GM11168 (cell line): ENCODE data around the gene GRIN2A.

ENCODE experiments used
- in situ Hi-C: fragments of 300-500 bp; cut with MboI; formaldehyde crosslinking; loops from one replicate; pipeline ENCODE4 v1.12.0; 2022; ENCODE audit warnings: low sequenced_read_pairs; ENCODE audit not compliant: unreplicated experiment

GRIN2A gene

DNA sequence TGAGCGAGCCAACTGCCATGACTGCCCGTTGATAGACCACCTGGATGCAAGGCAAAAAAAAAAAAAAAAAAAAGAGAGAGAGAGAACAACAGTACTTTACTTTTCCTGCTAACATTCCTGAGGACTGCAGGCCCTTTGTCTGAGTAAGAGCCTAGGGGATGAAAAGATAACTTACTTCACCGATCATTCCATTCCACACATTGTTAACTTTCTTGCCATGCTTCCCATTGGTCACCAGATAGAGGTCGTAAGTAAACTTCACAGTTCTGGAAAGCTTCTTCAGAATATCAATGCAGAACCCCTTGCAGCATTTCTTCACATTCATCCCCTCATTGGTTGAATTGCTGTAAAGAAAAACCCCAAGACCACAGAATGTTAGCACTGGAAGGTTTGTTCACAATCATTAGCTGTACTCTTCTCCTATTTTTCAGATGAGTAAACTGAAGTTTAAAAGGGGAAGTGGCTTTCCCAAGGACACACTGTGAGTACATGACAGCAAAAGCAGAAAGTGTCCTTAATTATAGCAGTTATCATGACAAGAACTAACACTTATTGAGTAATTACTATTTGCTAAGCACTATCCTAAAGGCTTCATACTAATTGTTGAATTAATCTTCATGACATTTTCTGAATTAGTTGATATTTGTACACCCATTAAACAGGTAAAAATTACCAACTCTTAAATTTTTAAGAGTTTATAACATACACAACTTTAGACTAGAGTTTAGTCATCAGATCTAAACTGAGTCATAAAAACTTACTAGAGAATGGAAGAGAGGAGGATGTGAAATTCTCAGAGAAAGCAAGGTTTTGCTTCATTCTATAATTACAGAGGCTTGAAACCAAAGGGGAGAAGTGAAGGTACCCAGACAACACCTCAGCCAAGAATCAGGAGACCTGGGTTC, 341.2 kb downstream of the GRIN2A start:
- in situ Hi-C loops, result no loop called here

- in situ Hi-C loops, result no loop called here
Measured at GRCh38 chr16:9837481-9837880, 344.7 kb downstream of the GRIN2A start.

DNA sequence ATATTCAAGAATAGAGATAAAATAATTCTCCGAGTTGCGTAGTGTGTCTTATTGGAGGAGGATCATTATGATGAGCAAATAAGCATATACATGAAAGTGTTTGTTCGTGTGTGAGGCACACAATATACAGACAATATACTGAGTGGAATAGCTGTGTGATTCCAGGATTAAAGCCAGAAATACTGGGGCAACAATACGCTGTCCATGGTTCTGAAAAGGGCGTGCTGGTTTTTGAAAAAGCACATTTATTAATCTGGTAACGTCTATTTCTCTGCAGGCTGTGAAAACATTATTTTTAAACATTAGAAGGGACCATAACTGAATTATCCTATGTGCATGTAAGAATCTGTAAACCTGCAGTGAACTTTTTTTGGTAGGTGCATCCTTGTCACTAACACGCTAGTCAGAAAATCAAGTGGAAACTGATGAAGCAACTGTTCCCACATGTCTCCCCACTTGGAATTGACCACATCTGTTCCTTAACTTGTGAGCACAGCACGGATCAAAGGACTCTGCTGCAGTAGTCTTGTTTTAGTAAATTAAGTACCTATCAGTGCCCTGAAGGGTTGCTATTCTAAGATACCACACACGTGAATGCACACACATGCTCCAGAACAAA, 346.0 kb downstream of the GRIN2A start:
- in situ Hi-C loops, result no loop called here

DNA sequence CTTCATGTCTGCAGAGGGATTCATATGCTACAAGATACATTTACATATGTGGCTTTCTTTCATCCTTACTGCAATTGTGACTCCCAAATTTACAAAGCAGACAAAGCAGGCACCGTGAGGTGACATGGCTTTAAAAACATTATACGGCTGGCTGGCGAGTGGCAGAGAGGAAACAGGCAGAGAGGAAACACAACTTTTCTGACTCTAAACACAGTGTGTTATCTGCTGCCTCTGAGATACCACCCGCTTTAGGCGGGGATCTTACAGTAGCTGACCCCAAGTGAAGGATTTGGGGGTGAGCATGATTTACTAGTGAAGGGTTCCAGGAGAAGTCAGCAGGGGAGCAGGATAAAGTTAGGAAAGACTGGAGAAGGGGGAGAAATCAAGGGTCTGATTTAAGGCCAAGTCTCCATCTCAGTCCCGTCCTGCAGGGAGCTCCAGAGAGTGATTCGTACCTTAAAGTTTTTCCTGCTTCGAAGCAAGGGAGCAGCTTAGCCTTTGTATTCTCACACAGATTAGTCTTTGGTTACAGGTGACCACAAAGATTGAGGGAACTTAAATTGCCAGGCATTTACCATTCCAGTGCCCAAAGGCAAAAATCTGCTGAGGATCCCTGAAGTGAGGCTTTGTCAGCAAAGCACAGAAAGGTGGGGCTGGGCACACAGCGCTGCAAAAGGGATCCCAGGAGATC, 355.0 kb downstream of the GRIN2A start:
- in situ Hi-C loops, result no loop called here

GRCh38 chr16:9826656-9827055, 355.6 kb downstream of the GRIN2A start:
- in situ Hi-C loops, result no loop called here

DNA sequence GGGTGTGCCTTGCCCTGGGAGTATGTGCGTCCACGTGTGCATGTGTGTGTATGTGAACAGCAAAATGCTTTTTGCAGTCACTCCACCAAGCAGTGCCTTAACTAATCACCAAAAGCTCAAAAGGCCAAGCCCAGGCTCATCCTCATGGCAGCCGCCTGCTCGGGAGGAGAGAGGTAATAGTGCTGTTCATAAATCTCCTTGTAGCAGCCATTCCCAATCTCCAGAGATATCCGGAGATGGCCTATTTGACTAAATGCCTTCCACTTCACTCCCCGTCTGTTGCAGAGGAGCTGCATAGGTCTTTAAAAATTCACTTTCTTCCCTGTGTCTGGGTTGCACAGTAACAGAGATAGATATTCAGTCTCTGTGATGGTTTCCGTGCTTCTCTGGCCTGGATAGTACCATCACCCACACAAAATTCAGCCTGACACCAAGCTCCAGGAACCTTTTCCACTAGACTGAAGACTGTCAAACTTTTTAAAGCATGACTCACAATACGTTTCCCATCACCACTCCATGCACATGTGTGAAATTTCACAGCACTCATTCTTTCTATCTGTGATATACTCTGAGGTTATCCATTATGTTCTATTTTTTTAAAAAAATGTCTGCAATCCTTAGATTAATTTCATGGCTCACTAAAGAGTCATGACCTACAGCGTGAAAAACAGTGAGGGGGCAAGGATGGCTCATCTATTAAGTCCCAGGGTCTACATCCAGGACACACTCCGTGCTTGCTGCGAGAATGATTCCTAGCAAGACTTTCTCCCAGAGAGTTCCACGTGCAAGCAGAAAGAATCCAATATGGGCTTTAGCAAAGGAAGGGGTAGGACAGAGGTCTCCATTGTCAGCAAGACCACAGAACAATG, 357.8 kb downstream of the GRIN2A start:
- in situ Hi-C loops, result no loop called here

- in situ Hi-C loops, result no loop called here
Measured at GRCh38 chr16:9823510-9823909, 358.7 kb downstream of the GRIN2A start.

DNA sequence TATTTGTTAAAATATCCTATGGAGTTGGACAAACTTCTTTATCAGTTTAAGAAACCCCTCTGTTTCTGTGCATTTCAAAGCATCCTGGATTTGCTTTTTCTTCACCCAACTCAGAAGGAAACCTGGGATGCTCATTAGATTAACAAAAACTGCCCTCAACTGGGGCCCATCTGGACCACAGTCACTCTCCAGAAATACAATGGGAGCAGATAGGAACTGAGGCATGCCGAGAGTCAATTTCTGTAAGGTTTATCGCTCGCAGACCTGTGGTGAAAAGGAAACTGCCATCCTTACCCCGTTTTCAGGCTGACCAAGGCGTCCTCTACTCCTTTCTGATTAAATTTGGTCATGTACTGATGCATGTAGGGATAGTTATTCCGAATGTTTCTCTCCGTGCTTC, 360.3 kb downstream of the GRIN2A start:
- in situ Hi-C loops, result no loop called here

- in situ Hi-C loops, result no loop called here
Measured at GRCh38 chr16:9821331-9821730, 360.9 kb downstream of the GRIN2A start.

- in situ Hi-C loops, result no loop called here
Measured at GRCh38 chr16:9820476-9821246, 361.6 kb downstream of the GRIN2A start.

GRCh38 chr16:9818702-9819101, 363.5 kb downstream of the GRIN2A start:
- in situ Hi-C loops, result no loop called here

DNA sequence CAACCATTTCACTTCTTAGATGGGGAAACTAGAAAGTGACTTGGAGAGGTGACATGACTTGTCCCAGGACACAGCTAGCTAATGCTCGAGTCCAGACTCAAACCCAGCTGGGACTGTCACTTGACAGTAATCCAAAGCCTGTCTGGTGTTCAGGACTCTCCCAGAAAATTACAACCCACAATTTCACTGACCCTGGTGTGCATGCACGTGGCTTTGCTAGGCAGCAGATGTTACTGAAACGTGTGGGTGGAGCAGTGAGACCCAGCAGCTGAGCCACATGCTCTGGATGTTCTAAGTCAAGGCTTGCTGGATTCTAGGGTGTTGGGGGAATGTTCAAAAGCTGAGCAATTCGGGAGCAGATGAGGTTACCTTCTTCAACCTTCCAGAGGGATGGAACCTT, 364.6 kb downstream of the GRIN2A start:
- in situ Hi-C loops, result no loop called here

DNA sequence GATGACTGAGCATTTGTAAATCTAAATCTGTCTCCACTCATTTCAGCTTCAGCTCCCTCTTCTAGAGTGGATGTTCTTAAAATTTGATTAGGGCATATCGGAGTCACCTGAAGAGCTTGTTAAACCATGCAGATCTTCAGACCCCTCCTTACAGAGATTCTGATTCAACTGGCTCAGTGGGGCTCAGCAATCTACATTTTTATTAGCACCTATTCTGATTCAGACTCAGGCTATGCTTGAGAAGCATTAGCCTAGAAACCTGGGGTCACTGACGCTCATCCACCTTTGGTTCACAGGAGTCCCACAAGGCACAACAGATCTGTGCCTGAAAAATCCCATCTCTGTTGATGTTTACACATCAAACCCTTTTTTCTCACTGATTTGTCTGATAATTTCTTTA, 365.6 kb downstream of the GRIN2A start:
- in situ Hi-C loops, result no loop called here

DNA sequence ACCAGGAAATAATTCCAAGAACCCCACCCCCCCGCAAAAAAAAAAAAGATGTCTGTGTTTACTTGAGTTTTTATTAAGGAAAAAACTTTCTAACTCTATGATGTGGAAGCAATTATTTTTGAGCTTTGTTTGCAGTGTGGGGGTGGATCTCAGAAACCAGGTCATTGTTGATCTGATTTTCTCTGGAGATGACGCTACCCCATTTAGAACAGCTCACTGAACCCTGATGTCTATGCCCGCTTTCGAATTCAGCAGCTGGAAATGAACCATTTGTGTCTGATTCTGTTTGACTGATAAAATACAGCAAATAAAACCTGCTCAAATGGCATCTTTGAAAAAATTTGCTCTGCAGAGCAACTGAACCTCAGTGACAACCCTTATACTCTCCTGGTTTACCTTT, 368.6 kb downstream of the GRIN2A start:
- in situ Hi-C loops, result no loop called here

- in situ Hi-C loops, result no loop called here
Measured at GRCh38 chr16:9808210-9808609, 374.0 kb downstream of the GRIN2A start.

DNA sequence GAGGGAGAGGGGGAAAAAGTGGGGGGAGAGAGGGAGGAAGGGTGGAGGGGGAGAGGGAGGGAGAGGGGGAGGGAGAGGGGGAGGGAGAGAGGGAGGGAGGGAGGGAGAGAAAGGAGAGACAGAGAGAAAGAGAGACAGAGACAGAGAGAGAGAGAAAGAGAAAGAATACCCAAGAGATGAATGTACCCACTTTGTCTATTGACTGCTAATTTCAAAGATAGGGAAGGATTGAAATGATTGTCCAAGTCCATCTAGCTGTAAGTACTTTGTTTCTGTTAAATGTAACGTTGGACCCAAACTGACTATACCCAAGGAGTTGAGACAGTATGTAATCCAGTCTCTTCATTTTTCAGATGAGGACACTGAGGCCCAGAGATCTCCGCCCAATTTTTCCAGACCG, 374.9 kb downstream of the GRIN2A start:
- in situ Hi-C loops, result no loop called here

DNA sequence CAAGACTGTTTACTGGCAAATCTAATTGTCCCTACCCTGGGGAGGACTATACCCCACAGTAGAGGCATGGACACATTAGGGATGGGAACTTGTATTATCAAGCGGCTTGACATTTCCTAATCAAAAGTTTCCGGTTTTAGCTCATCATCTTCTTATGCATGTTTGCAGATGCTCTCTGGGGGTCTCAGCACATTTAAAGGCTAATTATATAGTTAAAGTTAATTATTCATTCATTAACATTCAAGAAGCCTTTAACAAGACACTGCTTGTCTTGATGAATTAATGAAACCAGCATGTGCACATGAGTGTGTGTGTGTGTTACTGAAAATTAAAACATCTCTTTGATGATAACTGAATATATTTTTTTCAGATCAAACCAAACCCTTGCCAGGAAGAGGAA, 377.1 kb downstream of the GRIN2A start:
- in situ Hi-C loops, result no loop called here

GRCh38 chr16:9802160-9802559, 380.1 kb downstream of the GRIN2A start:
- in situ Hi-C loops, result no loop called here

DNA sequence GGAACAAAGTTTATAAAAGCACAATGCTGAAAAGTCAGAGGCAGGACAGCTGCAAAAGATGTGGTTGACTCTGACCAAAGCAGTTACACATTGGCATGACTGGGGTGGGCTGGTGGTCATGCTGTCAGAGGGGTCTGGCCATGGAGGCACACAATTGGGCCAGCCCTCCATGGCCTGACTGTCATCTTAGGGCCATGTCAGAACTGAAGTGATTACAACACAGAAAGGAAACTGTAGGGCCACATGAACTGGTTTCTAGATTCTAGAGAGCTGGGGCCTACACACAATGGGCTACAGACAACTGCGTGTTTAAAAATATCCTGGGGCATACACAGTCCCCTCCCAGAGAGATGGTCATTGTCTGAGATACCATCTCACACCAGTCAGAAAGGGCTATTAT, 380.6 kb downstream of the GRIN2A start:
- in situ Hi-C loops, result no loop called here
